Measurements from ENCODE around the gene SYNE1. TPM values are rescaled to one million over a fixed set of nuclear protein-coding genes. Genes with fewer than 3 reads are reported as not detected.

The SYNE1 gene
- total RNA-seq, 4 donors from 2014 or later, result 29.1 to 51.5 (median 45.6) TPM

DNA sequence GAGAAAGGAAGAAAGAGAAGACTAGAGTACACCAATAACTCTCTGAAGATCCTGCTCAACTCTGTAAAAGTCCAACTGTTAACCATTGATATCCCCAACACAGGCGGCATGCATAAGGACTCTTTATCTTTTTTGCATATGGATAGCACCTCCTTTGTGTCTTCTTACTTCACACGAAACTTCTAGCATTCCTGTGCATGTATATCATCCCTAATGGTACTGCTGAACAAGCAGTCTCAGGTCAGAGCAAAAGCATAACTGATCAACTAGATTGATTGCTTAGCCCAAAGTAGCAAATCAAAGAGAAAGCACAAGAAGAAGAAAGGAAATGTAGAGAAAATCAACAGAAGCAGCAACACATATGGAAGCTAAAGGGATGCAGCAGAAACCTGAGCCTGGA lies 234.4 kb downstream of the SYNE1 start:
- Histone ChIP-seq H3K9me3 (no peaks in the 10 kb centered on the region), H3K27ac (no peak overlapping the region), H3K36me3 (no peaks in the 10 kb centered on the region), H3K4me3 (no peak overlapping the region), H3K4me1 (no peaks in the 10 kb centered on the region), H3K27me3 (no peaks in the 10 kb centered on the region)
- in situ Hi-C loops (cut with MboI; ENCODE audit: low sequenced_read_pairs in 4 of 4) (no loop called here), intact Hi-C loops (cut with DNase I; ENCODE audit: low total_unique reads) (no loop called here)
- no peak for TF ChIP-seq CTCF (IDR thresholded peaks at IDR 0.05 in 4 of 5, conservative IDR thresholded peaks at IDR 0.05 in 1 of 5)
- TF ChIP-seq POLR2A (IDR thresholded peaks at IDR 0.05), result no peak
- DNase-seq, result no peak
- no peak for ATAC-seq

DNA sequence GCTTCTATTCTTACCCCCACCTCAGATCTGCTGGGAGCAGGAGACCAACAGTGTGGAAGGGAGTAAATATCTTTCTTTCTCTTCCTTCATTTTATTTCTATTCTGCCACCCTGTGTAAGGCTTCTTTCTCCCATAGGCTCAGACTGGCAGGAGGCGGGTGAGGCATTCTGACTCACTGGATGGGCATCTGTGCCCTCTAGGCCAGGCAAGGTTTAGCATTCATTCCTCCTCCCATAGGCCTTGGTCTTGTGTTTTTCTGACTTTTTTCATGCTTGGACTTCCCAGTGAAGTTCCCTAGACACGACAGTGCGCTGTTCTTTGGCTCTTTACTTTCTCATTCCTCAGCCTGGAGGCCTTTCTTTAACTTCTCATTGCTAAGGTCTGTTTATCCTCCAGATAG lies 235.2 kb downstream of the SYNE1 start:
- intact Hi-C loops (cut with DNase I; ENCODE audit: low total_unique reads), result no loop called here
- no peak for ATAC-seq
- H3K27me3 ChIP-seq, result no peaks in the 10 kb centered on the region
- no peak overlapping the region for H3K27ac ChIP-seq
- DNase-seq, result no peak
- no peak for TF ChIP-seq POLR2A (IDR thresholded peaks at IDR 0.05)
- no peak for TF ChIP-seq CTCF (IDR thresholded peaks at IDR 0.05 in 4 of 5, conservative IDR thresholded peaks at IDR 0.05 in 1 of 5)
- H3K4me1 ChIP-seq, result no peaks in the 10 kb centered on the region
- in situ Hi-C loops (cut with MboI; ENCODE audit: low sequenced_read_pairs in 4 of 4), result no loop called here
- no peaks in the 10 kb centered on the region for H3K9me3 ChIP-seq
- H3K36me3 ChIP-seq, result no peaks in the 10 kb centered on the region
- H3K4me3 ChIP-seq, result no peak overlapping the region

DNA sequence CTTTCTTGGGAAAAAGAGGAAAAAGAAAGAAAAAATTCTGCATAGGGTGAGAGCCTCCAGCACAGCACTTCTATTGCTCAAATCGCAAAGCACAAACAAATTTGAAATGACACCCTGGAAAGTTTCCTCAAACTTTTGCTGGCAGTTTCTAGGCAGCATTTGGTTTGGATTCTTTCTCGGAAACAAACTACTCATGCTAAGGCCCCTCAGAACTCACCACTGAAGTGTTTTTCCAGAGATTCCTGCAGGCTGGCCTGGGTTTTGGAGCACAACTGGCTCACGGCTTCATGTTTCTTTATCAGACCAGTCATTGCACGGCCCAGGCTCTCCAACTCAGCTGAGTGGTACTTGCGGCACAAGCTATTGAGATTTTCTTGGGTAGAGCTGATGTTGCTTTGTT lies 237.8 kb downstream of the SYNE1 start:
- DNase-seq, result no peak
- intact Hi-C loops (cut with DNase I; ENCODE audit: low total_unique reads) (no loop called here), in situ Hi-C loops (cut with MboI; ENCODE audit: low sequenced_read_pairs in 4 of 4) (no loop called here)
- TF ChIP-seq CTCF (IDR thresholded peaks at IDR 0.05 in 4 of 5, conservative IDR thresholded peaks at IDR 0.05 in 1 of 5) (no peak), POLR2A (IDR thresholded peaks at IDR 0.05) (no peak)
- H3K36me3 ChIP-seq, result no peaks in the 10 kb centered on the region
- no peaks in the 10 kb centered on the region for H3K4me1 ChIP-seq
- H3K4me3 ChIP-seq, result no peak overlapping the region
- no peaks in the 10 kb centered on the region for H3K9me3 ChIP-seq
- no peak overlapping the region for H3K27ac ChIP-seq
- no peaks in the 10 kb centered on the region for H3K27me3 ChIP-seq
- no peak for ATAC-seq

DNA sequence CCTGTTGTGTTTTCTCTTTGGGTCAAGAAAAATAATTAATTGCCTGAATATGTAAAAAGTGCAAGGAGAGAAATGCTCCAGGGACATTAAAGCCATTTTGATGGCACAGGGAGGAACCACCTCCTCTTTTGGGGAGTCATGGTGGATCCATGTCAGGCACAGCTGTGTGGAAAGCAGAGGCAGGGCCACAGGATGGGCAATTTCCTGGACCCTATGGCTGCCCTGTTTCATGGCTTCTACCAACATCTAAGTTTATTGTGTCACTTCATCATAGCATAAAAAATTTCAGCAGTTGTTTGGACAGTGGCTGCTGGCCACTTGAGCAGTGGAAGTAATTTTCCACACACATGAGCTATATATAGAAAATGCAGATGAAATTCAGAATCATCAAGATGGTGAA lies 238.2 kb downstream of the SYNE1 start:
- in situ Hi-C loops (cut with MboI; ENCODE audit: low sequenced_read_pairs in 4 of 4), result no loop called here

More for the DNA sequence above, 238.2 kb downstream of the SYNE1 start:
- no peak for ATAC-seq
- Histone ChIP-seq H3K4me3 (no peak overlapping the region), H3K27ac (no peak overlapping the region), H3K27me3 (no peaks in the 10 kb centered on the region), H3K36me3 (no peaks in the 10 kb centered on the region), H3K9me3 (no peaks in the 10 kb centered on the region), H3K4me1 (no peaks in the 10 kb centered on the region)
- no peak for TF ChIP-seq CTCF (IDR thresholded peaks at IDR 0.05 in 4 of 5, conservative IDR thresholded peaks at IDR 0.05 in 1 of 5)
- TF ChIP-seq POLR2A (IDR thresholded peaks at IDR 0.05), result no peak
- intact Hi-C loops (cut with DNase I; ENCODE audit: low total_unique reads), result no loop called here
- DNase-seq, result no peak
